Brain microvascular endothelial cell (primary cell): ENCODE results near the gene IL11RA.

ENCODE experiments used
- DNase-seq: peaks from one replicate; pipeline ENCODE4 v3.0.0-alpha.2; 2020
- H3K27ac ChIP-seq: fragments of 250-450 bp; sonication (Bioruptor Pico); 2 replicates; pipeline ENCODE4 v1.5.1; 2020; ENCODE audit warnings: mild to moderate bottlenecking, moderate library complexity
- H3K27me3 ChIP-seq: fragments of 250-450 bp; sonication (Bioruptor Pico); replicated peaks from 2 replicates; pipeline ENCODE4 v1.5.1; 2020; ENCODE audit warnings: mild to moderate bottlenecking
- H3K36me3 ChIP-seq: fragments of 250-450 bp; sonication (Bioruptor Pico); replicated peaks from 2 replicates; pipeline ENCODE4 v1.5.1; 2020; ENCODE audit warnings: mild to moderate bottlenecking
- H3K4me3 ChIP-seq: 2 replicates; pipeline ENCODE4 v1.5.1; 2011; ENCODE audit warnings: low read depth, mild to moderate bottlenecking, control low read depth, low read length, moderate library complexity
- CTCF ChIP-seq: IDR thresholded peaks from 2 replicates; pipeline ENCODE4 v1.5.1; 2011; ENCODE audit warnings: low read depth, mild to moderate bottlenecking, moderate library complexity, low read length, control low read depth, inconsistent platforms; ENCODE audit errors: missing control alignments
- in situ Hi-C: cut with HindIII; loops from 2 replicates; pipeline ENCODE4 v1.10.0; 2017; ENCODE audit warnings: low sequenced_read_pairs, low pct_ligation_motif_present

Gene IL11RA

GRCh38 chr9:34662526-34663302 lies 10.7 kb downstream of the IL11RA start, which contains the start of gene CCL27:
Gene CCL27 (minus strand): TSS chr9:34662657. CDS start chr9:34662633, 24 bp downstream.
- Histone ChIP-seq H3K36me3 (no peaks in the 10 kb centered on the region), H3K4me3 (no peak within 1 kb of the TSS), H3K27ac (no peak within 1 kb of the TSS), H3K27me3 (no peaks in the 10 kb centered on the region)
- no peak for TF ChIP-seq CTCF
- in situ Hi-C loops, result no loop called here
- DNase-seq, result no peak

- in situ Hi-C loops, result no loop called here
- no peaks in the 10 kb centered on the region for H3K27me3 ChIP-seq
- H3K4me3 ChIP-seq, result no peak overlapping the region
- no peak for DNase-seq
- no peak overlapping the region for H3K27ac ChIP-seq
- TF ChIP-seq CTCF, result no peak
- no peaks in the 10 kb centered on the region for H3K36me3 ChIP-seq
Measured at GRCh38 chr9:34663303-34663605, 11.3 kb downstream of the IL11RA start.

- Histone ChIP-seq H3K27me3 (no peaks in the 10 kb centered on the region), H3K4me3 (peak overlapping the region; percentile 63), H3K27ac (no peak overlapping the region), H3K36me3 (no peaks in the 10 kb centered on the region)
- TF ChIP-seq CTCF, result peak; percentile 99
- in situ Hi-C loops, result no loop called here
- DNase-seq, result peak; percentile 72
Measured at GRCh38 chr9:34664281-34665066, 12.5 kb downstream of the IL11RA start.

- DNase-seq, result no peak
- no peaks in the 10 kb centered on the region for H3K27me3 ChIP-seq
- H3K27ac ChIP-seq, result no peak overlapping the region
- in situ Hi-C loops, result no loop called here
- no peak for TF ChIP-seq CTCF
- peak overlapping the region; percentile 63 for H3K4me3 ChIP-seq
- no peaks in the 10 kb centered on the region for H3K36me3 ChIP-seq
Measured at GRCh38 chr9:34665067-34665380, 13.0 kb downstream of the IL11RA start.

GRCh38 chr9:34665381-34666250 lies 13.6 kb downstream of the IL11RA start:
- peak overlapping the region; percentile 84 for H3K27ac ChIP-seq
- DNase-seq, result peak; percentile 89
- H3K36me3 ChIP-seq, result no peaks in the 10 kb centered on the region
- H3K27me3 ChIP-seq, result no peaks in the 10 kb centered on the region
- in situ Hi-C loops, result no loop called here
- TF ChIP-seq CTCF, result no peak
- peak overlapping the region; percentile 84 for H3K4me3 ChIP-seq
